Measurements from ENCODE around the gene OSER1.

DNA sequence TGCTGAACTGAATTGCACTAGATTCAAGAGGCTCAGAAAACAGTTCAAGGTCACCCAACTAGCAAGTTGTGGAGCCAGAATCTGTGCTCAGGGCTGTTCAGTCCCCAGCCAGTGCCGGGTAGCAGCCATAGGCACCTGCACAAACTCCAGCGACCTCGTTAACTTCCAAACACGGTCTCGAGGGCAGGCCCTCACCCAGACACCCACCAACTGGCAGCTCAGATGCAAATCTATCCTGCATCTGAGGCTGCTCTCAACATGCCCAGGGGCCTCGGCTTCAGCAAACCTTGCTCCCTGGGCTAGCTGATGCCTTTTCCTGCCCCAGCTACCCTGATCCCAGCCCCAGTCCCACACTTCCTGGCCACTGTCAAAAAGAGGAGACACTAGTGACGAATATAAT, 27.3 kb downstream of the OSER1 start:
- TF ChIP-seq, protein P1, sequence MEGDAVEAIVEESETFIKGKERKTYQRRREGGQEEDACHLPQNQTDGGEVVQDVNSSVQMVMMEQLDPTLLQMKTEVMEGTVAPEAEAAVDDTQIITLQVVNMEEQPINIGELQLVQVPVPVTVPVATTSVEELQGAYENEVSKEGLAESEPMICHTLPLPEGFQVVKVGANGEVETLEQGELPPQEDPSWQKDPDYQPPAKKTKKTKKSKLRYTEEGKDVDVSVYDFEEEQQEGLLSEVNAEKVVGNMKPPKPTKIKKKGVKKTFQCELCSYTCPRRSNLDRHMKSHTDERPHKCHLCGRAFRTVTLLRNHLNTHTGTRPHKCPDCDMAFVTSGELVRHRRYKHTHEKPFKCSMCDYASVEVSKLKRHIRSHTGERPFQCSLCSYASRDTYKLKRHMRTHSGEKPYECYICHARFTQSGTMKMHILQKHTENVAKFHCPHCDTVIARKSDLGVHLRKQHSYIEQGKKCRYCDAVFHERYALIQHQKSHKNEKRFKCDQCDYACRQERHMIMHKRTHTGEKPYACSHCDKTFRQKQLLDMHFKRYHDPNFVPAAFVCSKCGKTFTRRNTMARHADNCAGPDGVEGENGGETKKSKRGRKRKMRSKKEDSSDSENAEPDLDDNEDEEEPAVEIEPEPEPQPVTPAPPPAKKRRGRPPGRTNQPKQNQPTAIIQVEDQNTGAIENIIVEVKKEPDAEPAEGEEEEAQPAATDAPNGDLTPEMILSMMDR (IDR thresholded peaks at IDR 0.05) = no peak
- TF ChIP-seq POLR2A (IDR thresholded peaks at IDR 0.05) = no peak
